ENCODE data around the gene CERT1. TPM values are rescaled to one million over a fixed set of nuclear protein-coding genes. Genes with fewer than 3 reads are reported as not detected.

CERT1 gene
- total RNA-seq, 3 donors from 2014 or later: 41.4 to 63.4 (median 45.0) TPM

DNA sequence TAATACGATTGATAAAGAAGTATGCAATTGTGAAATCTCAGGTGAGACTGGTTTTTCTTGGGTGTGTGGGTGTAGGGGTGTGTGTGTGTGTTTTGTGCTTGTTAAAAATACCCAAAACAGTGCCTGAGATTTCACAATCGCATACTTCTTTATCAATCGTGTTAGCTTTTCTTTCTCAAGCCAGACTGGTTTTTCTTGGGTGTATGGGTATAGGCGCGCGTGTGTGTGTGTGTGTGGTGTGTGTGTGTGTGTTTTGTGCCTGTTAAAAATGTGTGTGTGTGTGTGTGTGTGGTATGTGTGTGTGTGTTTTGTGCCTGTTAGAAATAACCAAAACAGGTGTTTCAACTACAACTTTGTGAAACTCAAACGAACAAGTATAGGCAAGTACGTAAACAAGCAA, 53.7 kb downstream of the CERT1 start:
- intact Hi-C loops (cut with DNase I, micrococcal nuclease): no loop called here
- H3K36me3 ChIP-seq (ENCODE audit: low read depth): no peaks in the 10 kb centered on the region
- no peak for ATAC-seq
- H3K4me1 ChIP-seq (ENCODE audit: low read depth): no peaks in the 10 kb centered on the region
- H3K4me3 ChIP-seq: no peak overlapping the region
- TF ChIP-seq, protein P1, sequence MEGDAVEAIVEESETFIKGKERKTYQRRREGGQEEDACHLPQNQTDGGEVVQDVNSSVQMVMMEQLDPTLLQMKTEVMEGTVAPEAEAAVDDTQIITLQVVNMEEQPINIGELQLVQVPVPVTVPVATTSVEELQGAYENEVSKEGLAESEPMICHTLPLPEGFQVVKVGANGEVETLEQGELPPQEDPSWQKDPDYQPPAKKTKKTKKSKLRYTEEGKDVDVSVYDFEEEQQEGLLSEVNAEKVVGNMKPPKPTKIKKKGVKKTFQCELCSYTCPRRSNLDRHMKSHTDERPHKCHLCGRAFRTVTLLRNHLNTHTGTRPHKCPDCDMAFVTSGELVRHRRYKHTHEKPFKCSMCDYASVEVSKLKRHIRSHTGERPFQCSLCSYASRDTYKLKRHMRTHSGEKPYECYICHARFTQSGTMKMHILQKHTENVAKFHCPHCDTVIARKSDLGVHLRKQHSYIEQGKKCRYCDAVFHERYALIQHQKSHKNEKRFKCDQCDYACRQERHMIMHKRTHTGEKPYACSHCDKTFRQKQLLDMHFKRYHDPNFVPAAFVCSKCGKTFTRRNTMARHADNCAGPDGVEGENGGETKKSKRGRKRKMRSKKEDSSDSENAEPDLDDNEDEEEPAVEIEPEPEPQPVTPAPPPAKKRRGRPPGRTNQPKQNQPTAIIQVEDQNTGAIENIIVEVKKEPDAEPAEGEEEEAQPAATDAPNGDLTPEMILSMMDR (IDR thresholded peaks at IDR 0.05): no peak
- DNase-seq: no peak
- no peaks in the 10 kb centered on the region for H3K9me3 ChIP-seq

- H3K4me3 ChIP-seq: no peak overlapping the region
- intact Hi-C loops (cut with DNase I, micrococcal nuclease): no loop called here
- ATAC-seq: no peak
Measured at GRCh38 chr5:75457161-75457560, 54.3 kb downstream of the CERT1 start.

GRCh38 chr5:75450069-75450468, 61.4 kb downstream of the CERT1 start:
- TF ChIP-seq, protein P1 (IDR thresholded peaks at IDR 0.05): no peak
- intact Hi-C loops (cut with DNase I, micrococcal nuclease): no loop called here
- H3K36me3 ChIP-seq (ENCODE audit: low read depth): no peaks in the 10 kb centered on the region

More at GRCh38 chr5:75457161-75457560, 54.3 kb downstream of the CERT1 start:
- Histone ChIP-seq H3K9me3 (no peaks in the 10 kb centered on the region), H3K4me1 (ENCODE audit: low read depth) (no peaks in the 10 kb centered on the region), H3K36me3 (ENCODE audit: low read depth) (no peaks in the 10 kb centered on the region)
- TF ChIP-seq, protein P1 (IDR thresholded peaks at IDR 0.05): no peak
- DNase-seq: no peak

GRCh38 chr5:75446068-75446467, 65.4 kb downstream of the CERT1 start:
- intact Hi-C loops (cut with DNase I, micrococcal nuclease): no loop called here
- DNase-seq (no peak), ATAC-seq (no peak)
- TF ChIP-seq, protein P1 (IDR thresholded peaks at IDR 0.05): no peak
- Histone ChIP-seq H3K9me3 (peaks cover 16% of the 10 kb centered on the region), H3K36me3 (ENCODE audit: low read depth) (no peaks in the 10 kb centered on the region), H3K4me3 (no peak overlapping the region), H3K4me1 (ENCODE audit: low read depth) (no peaks in the 10 kb centered on the region)

More at GRCh38 chr5:75450069-75450468, 61.4 kb downstream of the CERT1 start:
- DNase-seq: no peak
- Histone ChIP-seq H3K4me3 (no peak overlapping the region), H3K9me3 (peaks cover 10% of the 10 kb centered on the region), H3K4me1 (ENCODE audit: low read depth) (no peaks in the 10 kb centered on the region)
- ATAC-seq: no peak

DNA sequence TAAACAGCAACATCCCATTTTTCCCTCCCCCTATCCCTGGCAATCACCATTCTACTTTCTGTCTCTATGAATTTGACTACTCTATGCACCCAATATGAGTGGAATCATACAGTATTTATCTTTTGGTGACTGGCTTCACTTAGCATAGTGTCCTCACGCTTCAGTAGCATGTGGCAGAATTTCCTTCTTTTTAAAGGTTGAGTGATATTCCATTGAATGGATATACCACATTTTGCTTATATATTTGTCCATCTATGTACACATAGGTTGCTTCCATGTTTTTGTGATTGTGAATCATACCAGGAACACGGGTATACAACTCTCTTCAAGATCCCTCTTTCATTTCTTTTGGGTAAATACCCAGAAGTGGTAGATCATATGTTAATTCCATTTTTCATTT, 69.9 kb downstream of the CERT1 start:
- Histone ChIP-seq H3K36me3 (ENCODE audit: low read depth) (no peaks in the 10 kb centered on the region), H3K9me3 (peaks cover 14% of the 10 kb centered on the region), H3K4me1 (ENCODE audit: low read depth) (no peaks in the 10 kb centered on the region), H3K4me3 (no peak overlapping the region)
- DNase-seq (no peak), ATAC-seq (no peak)
- TF ChIP-seq, protein P1 (IDR thresholded peaks at IDR 0.05): no peak
- intact Hi-C loops (cut with DNase I, micrococcal nuclease): no loop called here

GRCh38 chr5:75439276-75439675, 72.2 kb downstream of the CERT1 start:
- no peak for ATAC-seq

More at GRCh38 chr5:75439276-75439675, 72.2 kb downstream of the CERT1 start:
- TF ChIP-seq, protein P1 (IDR thresholded peaks at IDR 0.05): no peak
- no peaks in the 10 kb centered on the region for H3K4me1 ChIP-seq (ENCODE audit: low read depth)
- no peaks in the 10 kb centered on the region for H3K36me3 ChIP-seq (ENCODE audit: low read depth)
- no peak for DNase-seq
- no peak overlapping the region for H3K4me3 ChIP-seq
- intact Hi-C loops (cut with DNase I, micrococcal nuclease): no loop called here
- peaks cover 6% of the 10 kb centered on the region for H3K9me3 ChIP-seq

Data from mucosa of descending colon (tissue), 3 donors.